GM12864 (cell line): ENCODE measurements around the gene PAK5.

Experiments used
- DNase-seq: peaks from one replicate; pipeline ENCODE4 v3.0.0-alpha.2; 2011; ENCODE audit warnings: low read depth
- H3K4me3 ChIP-seq: 2 replicates; pipeline ENCODE4 v1.5.1; 2011; ENCODE audit warnings: mild to moderate bottlenecking, low read depth, low read length, control low read depth
- TF ChIP-seq, protein P1 (sequence below): IDR thresholded peaks from 2 replicates; pipeline ENCODE4 v1.5.1; 2011; ENCODE audit warnings: low read depth, mild to moderate bottlenecking, moderate library complexity, low read length, control low read depth, inconsistent platforms; ENCODE audit errors: missing control alignments

Gene PAK5

DNA sequence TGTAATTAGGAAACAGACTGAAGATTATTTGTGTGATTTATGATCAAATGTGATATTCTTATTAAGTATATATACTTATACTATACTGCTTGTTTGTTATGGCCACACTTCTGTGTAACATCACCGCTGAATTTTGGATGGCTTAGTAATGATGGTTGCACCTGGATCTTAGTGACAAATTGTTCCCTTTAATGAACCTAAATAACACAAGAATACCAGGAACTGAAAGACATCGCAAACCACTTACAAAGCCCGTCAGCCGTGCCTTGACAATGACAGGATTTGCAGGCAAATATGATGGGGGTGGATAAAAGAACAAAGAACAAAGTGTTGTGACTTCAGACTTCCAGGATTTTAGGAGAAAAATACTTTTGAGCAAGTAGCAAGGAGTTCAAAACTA, 257.4 kb downstream of the PAK5 start:
- no peak for DNase-seq
- TF ChIP-seq, protein P1, sequence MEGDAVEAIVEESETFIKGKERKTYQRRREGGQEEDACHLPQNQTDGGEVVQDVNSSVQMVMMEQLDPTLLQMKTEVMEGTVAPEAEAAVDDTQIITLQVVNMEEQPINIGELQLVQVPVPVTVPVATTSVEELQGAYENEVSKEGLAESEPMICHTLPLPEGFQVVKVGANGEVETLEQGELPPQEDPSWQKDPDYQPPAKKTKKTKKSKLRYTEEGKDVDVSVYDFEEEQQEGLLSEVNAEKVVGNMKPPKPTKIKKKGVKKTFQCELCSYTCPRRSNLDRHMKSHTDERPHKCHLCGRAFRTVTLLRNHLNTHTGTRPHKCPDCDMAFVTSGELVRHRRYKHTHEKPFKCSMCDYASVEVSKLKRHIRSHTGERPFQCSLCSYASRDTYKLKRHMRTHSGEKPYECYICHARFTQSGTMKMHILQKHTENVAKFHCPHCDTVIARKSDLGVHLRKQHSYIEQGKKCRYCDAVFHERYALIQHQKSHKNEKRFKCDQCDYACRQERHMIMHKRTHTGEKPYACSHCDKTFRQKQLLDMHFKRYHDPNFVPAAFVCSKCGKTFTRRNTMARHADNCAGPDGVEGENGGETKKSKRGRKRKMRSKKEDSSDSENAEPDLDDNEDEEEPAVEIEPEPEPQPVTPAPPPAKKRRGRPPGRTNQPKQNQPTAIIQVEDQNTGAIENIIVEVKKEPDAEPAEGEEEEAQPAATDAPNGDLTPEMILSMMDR, result no peak
- no peak overlapping the region for H3K4me3 ChIP-seq

DNA sequence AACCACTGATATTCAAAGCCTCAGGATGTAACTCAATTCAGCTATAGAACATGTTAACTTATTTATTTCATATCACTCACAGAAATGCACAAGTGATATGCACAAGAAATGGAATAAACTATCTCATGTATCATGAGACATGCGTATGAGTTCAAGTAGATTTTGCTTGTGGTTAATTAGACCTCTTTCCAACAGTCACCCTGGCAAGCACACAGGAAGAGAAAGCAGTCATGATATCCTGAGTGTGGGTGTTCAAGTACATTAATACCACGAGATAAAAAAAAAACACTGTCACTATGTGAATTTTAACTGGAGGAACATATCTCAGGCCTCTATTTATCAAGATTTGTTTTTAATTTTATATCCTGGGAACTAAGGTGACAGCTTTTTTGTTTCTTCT, 260.3 kb downstream of the PAK5 start:
- TF ChIP-seq, protein P1, result no peak
- no peak for DNase-seq
- no peak overlapping the region for H3K4me3 ChIP-seq

DNA sequence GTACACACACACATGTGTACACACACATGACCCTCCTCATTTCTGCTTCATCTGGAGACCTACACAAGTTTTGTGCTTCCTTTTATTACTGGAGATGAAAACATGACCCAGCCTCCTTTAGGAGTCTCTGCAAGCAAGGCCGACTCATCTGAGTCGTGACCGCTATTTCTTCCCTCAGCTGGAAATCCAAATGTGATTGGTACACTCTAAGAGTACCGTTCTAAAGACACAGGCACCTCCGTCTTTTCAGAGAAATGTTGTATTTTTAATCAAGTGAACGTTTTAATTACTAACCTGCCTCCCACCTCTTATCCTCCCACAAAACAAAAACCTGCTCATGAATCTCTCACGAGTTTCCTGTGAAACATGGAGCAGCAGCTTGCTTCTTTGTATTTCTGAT, 261.5 kb downstream of the PAK5 start:
- no peak overlapping the region for H3K4me3 ChIP-seq
- no peak for DNase-seq
- TF ChIP-seq, protein P1, result no peak

DNA sequence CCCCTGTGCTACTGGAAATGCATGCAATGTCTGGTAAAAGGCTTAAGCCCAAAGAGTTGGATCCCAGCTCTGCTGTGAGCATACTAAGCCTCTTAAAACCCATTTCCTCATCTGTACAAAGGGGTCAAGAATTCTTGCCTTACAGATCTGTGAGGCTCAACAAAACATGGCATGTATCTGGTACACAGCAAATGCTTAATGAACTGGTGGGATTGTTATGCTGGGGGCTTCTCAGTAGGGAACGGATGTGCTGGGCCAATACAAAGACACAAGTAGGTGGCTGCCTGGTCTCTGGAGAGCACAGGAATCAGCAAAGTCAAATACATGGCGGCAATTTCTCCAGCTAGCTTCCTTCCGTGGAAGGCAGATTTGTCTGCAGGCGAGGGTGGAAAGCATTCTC, 262.2 kb downstream of the PAK5 start:
- H3K4me3 ChIP-seq, result no peak overlapping the region
- TF ChIP-seq, protein P1, result no peak
- DNase-seq, result no peak

DNA sequence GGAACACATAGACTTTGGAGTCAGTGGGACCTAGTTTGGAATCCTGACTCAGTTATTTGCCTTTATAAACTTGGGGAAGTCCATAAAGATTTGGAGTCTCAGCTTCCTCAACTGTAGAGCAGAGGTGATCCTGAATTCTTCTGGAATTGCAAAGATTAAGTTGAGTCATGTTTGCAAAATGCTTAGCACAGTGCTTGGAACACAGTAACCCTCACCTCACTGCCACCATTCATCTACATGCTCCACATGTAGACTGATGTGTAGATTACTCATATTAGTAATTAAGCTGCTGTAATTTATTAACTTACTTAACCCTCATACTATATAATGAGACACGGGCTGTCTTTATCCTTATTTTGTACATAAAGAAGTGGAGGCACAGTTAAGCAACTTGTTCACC, 263.0 kb downstream of the PAK5 start:
- TF ChIP-seq, protein P1, result no peak
- no peak for DNase-seq
- H3K4me3 ChIP-seq, result no peak overlapping the region

DNA sequence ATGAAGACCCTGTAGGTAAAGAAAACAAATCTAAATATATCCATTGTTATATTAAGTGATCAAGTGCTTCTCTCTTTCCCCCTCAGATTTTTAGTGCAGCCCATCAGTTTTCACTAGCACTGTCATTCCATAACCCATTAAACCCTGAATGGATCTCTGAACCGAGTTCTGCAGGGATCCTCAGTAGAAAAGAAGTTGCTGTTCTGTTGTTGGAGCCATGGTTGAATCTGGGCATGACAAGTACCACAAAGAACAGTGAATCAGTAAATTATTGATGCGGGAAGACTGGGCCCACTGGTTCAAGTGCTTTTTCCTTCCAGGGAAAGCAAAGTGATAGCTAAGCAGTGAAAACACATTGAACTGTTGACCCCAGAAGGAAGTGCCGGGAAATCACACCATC, 264.1 kb downstream of the PAK5 start:
- no peak overlapping the region for H3K4me3 ChIP-seq
- no peak for DNase-seq
- TF ChIP-seq, protein P1, result no peak

DNA sequence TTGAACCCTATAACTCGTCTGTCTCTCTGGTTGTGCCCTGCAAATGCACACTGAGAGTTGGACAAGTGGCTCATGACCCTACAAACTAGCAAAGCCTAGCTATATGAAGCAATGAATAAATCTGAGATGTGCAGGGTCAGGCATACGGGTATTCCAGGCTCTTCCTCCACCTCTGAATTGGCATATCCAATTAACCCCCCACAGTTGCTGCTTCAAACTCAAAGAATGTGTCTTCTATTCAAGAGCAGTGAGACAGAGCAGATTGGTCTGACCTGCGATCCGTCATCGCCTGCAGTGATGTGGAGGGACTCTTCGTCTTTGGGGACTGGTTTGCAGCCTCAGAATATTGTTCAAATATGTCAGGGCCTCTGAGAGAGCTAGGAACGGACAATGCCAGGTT, 264.7 kb downstream of the PAK5 start:
- no peak for DNase-seq
- TF ChIP-seq, protein P1, result no peak
- no peak overlapping the region for H3K4me3 ChIP-seq
